ENCODE results near the gene HOXB13.

DNA sequence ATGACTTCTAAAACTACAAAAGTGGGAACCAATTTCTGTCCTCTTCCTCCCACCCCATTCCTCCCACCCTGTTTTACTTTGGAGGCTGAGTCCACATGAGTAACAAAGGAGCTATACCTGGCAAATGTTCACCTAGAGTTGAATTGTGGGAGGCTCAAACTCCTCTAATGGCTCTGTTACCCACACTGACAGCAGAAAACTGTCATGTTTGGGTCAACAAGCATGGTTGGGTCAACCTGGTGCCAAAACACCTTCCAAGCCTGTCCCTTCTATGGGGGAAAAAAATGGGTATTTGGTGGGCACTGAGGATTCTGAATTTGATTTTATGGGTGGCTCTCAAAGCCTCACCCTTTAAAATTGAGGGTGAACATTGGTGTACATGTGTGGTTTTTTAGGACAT is 12.0 kb upstream of the HOXB13 start:
- TF ChIP-seq, protein P1, sequence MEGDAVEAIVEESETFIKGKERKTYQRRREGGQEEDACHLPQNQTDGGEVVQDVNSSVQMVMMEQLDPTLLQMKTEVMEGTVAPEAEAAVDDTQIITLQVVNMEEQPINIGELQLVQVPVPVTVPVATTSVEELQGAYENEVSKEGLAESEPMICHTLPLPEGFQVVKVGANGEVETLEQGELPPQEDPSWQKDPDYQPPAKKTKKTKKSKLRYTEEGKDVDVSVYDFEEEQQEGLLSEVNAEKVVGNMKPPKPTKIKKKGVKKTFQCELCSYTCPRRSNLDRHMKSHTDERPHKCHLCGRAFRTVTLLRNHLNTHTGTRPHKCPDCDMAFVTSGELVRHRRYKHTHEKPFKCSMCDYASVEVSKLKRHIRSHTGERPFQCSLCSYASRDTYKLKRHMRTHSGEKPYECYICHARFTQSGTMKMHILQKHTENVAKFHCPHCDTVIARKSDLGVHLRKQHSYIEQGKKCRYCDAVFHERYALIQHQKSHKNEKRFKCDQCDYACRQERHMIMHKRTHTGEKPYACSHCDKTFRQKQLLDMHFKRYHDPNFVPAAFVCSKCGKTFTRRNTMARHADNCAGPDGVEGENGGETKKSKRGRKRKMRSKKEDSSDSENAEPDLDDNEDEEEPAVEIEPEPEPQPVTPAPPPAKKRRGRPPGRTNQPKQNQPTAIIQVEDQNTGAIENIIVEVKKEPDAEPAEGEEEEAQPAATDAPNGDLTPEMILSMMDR (IDR thresholded peaks at IDR 0.05) = no peak
- TF ChIP-seq POLR2A (IDR thresholded peaks at IDR 0.05) = no peak
